Activated CD4-positive, alpha-beta memory T cell treated with anti-CD3 and anti-CD28 coated beads, Interleukin-2, amount 10 ng/mL, durations not matched to agents 7 days and 5 days (primary cell): ENCODE measurements around the gene INO80C. TPM values are rescaled to one million over a fixed set of nuclear protein-coding genes. Genes with fewer than 3 reads are reported as not detected.

Experiments
- CTCF ChIA-PET: fragments of 350-600 bp; sonication (Branson Sonifier 250); formaldehyde crosslinking; loops from one replicate; lab custom pipeline; 2021; ENCODE audit warnings: antibody characterized with exemption, inconsistent platforms; lab: Charles Lee
- POLR2A ChIA-PET: fragments of 350-600 bp; sonication (Branson Sonifier 250); formaldehyde crosslinking; loops from one replicate; lab custom pipeline; 2021; ENCODE audit warnings: antibody characterized with exemption; lab: Charles Lee
- DNase-seq: peaks from one replicate; pipeline ENCODE4 v3.0.0-alpha.2; 2020
- H3K27ac Mint-ChIP-seq: one replicate; pipeline ENCODE4 v1.8.0; 2021; ENCODE audit warnings: mild to moderate bottlenecking, mixed read lengths
- H3K27me3 Mint-ChIP-seq: one replicate; pipeline ENCODE4 v1.8.0; 2021; ENCODE audit warnings: mixed read lengths
- H3K36me3 Mint-ChIP-seq: one replicate; pipeline ENCODE4 v1.8.0; 2021; ENCODE audit warnings: low read depth, mixed read lengths
- H3K4me1 Mint-ChIP-seq: one replicate; pipeline ENCODE4 v1.8.0; 2021; ENCODE audit warnings: mixed read lengths
- H3K4me3 Mint-ChIP-seq: one replicate; pipeline ENCODE4 v1.8.0; 2021; ENCODE audit warnings: mild to moderate bottlenecking, mixed read lengths
- H3K9me3 Mint-ChIP-seq: one replicate; pipeline ENCODE4 v1.8.0; 2021; ENCODE audit warnings: mixed read lengths
- total RNA-seq, 2 experiments: library from RNA; stranded (reverse); gene quantifications; one replicate each; pipeline ENCODE4 v1.2.3, GENCODE V29; 2021

The INO80C gene
- total RNA-seq, 2 experiments from 2014 or later, result 18.4 to 18.8 TPM

DNA sequence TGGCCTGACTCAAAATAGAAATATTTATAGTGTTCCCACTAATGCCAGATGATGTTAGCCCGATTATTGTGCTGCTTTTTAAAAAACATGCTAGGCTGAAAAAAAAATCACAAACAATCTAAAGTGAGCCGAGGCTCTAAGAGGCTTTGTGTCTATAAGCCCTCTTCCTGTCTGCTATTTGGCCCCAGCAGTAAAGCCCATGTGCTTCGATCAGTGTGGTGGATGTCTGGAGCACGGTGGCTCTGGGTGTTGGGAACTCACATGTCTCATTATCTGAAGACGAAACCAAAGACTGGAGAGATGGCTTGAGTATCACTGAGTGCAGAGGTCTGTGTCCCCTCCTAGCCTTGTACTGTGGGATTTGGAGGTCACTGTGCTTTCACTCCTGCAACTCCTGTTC is 55.1 kb downstream of the INO80C start:
- peaks cover 2% of the 10 kb centered on the region for H3K4me1 Mint-ChIP-seq
- CTCF ChIA-PET, result no interaction called here
- no peaks in the 10 kb centered on the region for H3K9me3 Mint-ChIP-seq
- H3K4me3 Mint-ChIP-seq, result no peak overlapping the region
- H3K36me3 Mint-ChIP-seq, result no peaks in the 10 kb centered on the region
- H3K27me3 Mint-ChIP-seq, result no peaks in the 10 kb centered on the region
- POLR2A ChIA-PET, result no interaction called here
- H3K27ac Mint-ChIP-seq, result no peak overlapping the region
- no peak for DNase-seq

DNA sequence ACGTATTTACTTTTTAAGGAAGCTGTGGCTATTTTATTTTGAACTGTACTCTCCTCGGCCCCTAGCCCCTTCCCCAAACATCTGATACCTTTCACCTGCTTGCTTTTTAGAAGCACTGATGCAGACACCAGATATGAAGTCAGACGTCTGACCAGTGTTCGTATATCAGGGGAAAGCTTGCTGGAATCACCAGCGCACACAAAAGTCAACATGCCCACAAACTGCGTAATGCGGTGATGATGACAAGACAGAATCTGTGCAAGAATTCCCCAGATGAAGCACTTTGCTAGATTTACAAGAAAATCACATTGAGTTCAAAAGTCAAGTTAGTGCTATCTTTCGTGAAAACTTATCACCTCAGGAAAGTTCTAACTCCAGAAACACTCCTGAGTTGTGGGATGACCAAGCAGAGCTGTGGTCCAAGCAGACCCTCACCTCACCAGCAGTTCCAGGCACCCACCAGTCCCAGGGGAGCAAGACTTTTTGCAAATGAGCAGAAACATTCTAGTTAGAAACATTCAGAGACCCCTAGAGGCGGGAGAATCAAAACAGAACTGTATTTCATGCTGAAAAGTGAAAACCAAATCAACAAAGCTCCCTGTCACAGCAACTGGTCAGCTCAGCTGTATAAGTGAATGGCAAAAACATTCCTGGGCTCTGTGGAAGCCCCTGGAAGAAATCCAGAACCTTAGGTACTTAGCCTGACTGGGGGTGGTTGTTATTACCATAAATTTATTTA is 55.7 kb downstream of the INO80C start:
- H3K36me3 Mint-ChIP-seq, result no peaks in the 10 kb centered on the region
- no peak overlapping the region for H3K4me3 Mint-ChIP-seq
- no peaks in the 10 kb centered on the region for H3K9me3 Mint-ChIP-seq
- H3K27me3 Mint-ChIP-seq, result no peaks in the 10 kb centered on the region
- no peak for DNase-seq
- H3K27ac Mint-ChIP-seq, result no peak overlapping the region
- peaks cover 2% of the 10 kb centered on the region for H3K4me1 Mint-ChIP-seq
- CTCF ChIA-PET, result no interaction called here
- POLR2A ChIA-PET, result no interaction called here

DNA sequence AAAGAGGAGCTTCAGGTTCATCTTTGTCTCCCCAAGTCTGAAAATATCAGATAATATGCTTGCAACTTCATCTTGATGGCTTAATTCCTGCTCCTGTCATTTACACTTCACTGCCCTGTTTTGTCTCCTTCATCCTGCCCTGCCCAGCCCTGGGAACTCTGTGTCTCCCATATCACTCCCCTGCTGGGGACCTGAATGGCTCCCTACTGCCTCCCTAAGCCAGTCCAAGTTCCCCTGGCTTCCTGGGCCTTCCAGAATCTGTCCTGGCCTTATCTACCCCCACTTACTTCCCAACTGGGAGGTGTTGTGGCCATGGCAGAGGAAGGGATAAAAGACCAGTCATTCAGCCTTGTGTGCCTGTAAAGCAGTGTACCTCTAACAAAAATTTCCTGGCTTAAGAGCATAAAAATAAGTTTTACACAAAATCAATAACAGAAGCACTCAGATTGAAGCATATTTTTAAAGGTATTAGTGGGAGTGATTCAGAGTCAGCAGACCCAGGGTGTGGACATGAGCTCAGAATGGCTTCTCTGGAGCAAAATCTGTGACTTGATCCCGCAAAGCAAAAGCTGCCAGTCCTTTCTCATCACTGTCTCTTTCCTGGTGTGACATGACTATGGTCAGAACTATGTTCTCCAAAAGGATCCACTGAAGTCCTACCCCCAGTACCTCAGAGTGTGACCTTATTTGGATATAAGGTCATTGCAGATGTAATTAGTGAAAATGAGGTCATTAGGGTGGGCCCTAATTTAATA is 59.1 kb downstream of the INO80C start:
- no peak overlapping the region for H3K4me3 Mint-ChIP-seq
- POLR2A ChIA-PET, result no interaction called here
- H3K27ac Mint-ChIP-seq, result no peak overlapping the region
- peaks cover 2% of the 10 kb centered on the region for H3K4me1 Mint-ChIP-seq
- no peak for DNase-seq
- CTCF ChIA-PET, result no interaction called here
- no peaks in the 10 kb centered on the region for H3K9me3 Mint-ChIP-seq
- no peaks in the 10 kb centered on the region for H3K36me3 Mint-ChIP-seq
- H3K27me3 Mint-ChIP-seq, result peaks cover 9% of the 10 kb centered on the region

DNA sequence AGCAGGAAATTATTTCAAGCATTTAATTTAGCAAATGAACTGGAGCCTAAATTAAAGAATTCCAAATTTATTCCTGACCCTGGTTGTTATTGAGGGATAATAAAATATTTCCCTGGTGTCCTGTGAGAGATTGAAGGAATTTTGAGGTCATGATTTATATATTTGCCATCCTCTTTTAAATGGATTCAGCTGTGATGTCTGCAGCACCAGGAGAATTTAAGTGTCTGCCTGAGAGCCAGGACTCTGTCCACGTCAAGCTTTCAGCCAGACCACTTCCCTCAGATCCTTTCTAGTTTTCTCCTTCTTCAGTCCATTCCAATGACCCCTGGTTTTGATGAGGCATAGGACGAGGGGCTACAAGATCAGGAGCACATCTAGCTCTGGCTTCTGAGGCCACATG is 59.9 kb downstream of the INO80C start:
- DNase-seq, result no peak
- no peaks in the 10 kb centered on the region for H3K4me1 Mint-ChIP-seq
- ChIA-PET CTCF (no interaction called here), POLR2A (no interaction called here)
- H3K36me3 Mint-ChIP-seq, result no peaks in the 10 kb centered on the region
- H3K9me3 Mint-ChIP-seq, result no peaks in the 10 kb centered on the region
- no peak overlapping the region for H3K4me3 Mint-ChIP-seq
- peaks cover 9% of the 10 kb centered on the region for H3K27me3 Mint-ChIP-seq
- H3K27ac Mint-ChIP-seq, result no peak overlapping the region

DNA sequence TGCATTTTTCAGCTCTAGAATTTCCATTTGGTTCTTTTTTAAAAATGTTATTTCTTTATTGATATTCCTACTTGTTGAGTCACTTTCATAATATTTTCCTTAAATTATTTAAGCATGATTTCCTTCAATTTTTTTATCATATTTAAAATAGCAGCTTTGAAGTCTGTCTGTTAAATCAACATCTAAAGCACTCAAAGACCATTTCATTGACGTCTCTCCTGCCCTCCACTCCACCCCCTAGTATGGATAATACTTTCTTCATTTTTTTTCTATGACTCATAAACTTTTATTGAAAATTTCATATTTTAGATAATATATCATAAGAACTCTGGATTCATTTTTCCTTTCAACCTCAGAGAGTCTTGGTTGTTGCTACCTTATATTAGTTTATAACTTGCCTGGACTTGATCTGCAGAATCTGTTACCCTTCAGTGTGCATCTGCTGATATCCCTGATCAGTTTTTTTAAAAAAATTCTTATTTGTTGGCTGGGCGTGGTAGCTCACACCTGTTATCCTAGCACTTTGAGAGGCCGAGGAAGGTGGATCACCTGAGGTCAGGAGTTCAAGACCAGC is 61.6 kb downstream of the INO80C start:
- ChIA-PET POLR2A (no interaction called here), CTCF (no interaction called here)
- no peaks in the 10 kb centered on the region for H3K4me1 Mint-ChIP-seq
- DNase-seq, result no peak
- no peaks in the 10 kb centered on the region for H3K9me3 Mint-ChIP-seq
- H3K36me3 Mint-ChIP-seq, result no peaks in the 10 kb centered on the region
- no peak overlapping the region for H3K27ac Mint-ChIP-seq
- no peak overlapping the region for H3K4me3 Mint-ChIP-seq
- peaks cover 9% of the 10 kb centered on the region for H3K27me3 Mint-ChIP-seq

DNA sequence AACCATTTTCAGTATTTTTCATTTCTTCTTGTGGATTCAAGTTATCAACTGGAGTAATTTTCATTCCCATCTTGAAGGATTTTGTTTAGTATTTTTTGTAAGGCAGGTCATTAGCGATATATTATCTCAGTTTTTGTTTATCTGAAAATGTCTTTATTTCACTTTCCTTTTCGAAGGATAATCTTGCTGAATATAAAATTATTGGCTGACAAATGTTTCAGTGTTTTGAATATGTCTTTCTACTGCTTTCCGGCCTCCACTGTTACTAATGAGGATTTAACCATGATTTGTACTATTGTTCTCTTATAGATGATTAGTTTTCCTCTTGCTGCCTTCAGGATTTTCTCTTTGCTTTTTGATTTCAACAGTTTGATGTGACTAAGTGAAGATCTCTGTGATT is 62.4 kb downstream of the INO80C start:
- H3K9me3 Mint-ChIP-seq, result no peaks in the 10 kb centered on the region
- no peak for DNase-seq
- CTCF ChIA-PET, result no interaction called here
- H3K27ac Mint-ChIP-seq, result no peak overlapping the region
- H3K36me3 Mint-ChIP-seq, result no peaks in the 10 kb centered on the region
- no peaks in the 10 kb centered on the region for H3K4me1 Mint-ChIP-seq
- H3K4me3 Mint-ChIP-seq, result no peak overlapping the region
- POLR2A ChIA-PET, result no interaction called here
- H3K27me3 Mint-ChIP-seq, result peaks cover 9% of the 10 kb centered on the region

DNA sequence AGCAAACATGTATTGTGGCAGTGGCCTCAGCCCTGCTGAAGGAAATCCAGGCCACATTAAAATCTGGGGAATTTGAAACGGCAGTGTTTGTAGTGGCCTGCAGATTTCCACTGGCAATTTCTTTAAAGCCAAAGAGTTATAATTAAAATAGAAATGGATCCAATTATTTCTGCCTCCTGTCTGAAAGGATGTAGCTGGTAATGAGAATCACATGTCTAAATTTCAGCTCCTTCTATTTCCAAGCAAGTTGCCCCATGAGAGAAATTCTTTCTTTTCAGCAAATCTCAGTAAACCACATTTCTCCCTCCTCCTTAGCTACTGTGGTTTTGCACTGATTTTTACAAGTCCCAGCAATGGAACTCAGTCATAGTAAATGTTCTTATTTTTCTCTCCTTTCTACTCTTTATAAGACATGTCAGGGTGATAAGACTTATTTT is 65.2 kb downstream of the INO80C start:
- H3K27ac Mint-ChIP-seq, result no peak overlapping the region
- no peak overlapping the region for H3K4me3 Mint-ChIP-seq
- POLR2A ChIA-PET, result no interaction called here
- no peaks in the 10 kb centered on the region for H3K9me3 Mint-ChIP-seq
- peaks cover 9% of the 10 kb centered on the region for H3K27me3 Mint-ChIP-seq
- no peak for DNase-seq
- no peaks in the 10 kb centered on the region for H3K36me3 Mint-ChIP-seq
- CTCF ChIA-PET, result no interaction called here
- H3K4me1 Mint-ChIP-seq, result no peaks in the 10 kb centered on the region

DNA sequence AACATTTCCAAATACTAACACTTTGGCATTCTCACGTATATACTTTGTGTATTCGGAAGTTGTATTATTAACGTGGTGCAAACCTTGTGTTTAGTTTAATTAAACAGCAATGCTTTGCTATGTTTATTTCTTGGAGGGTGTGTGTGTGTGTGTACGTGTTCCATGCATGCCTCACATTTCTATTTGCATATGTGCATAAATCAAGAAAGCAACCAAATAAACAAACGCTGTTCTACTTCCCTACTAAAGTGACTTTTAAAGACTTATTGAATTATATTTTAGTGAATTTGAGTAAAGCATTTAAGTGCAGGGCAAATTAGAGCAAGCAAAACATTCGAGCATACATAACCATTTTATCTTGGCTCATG is 66.4 kb downstream of the INO80C start:
- no peaks in the 10 kb centered on the region for H3K4me1 Mint-ChIP-seq
- H3K4me3 Mint-ChIP-seq, result no peak overlapping the region
- no peak for DNase-seq
- CTCF ChIA-PET, result no interaction called here
- H3K27me3 Mint-ChIP-seq, result peaks cover 9% of the 10 kb centered on the region
- H3K36me3 Mint-ChIP-seq, result no peaks in the 10 kb centered on the region
- no peak overlapping the region for H3K27ac Mint-ChIP-seq
- POLR2A ChIA-PET, result no interaction called here
- no peaks in the 10 kb centered on the region for H3K9me3 Mint-ChIP-seq

GRCh38 chr18:35430721-35431373 is 66.9 kb downstream of the INO80C start:
- no peaks in the 10 kb centered on the region for H3K36me3 Mint-ChIP-seq
- H3K27me3 Mint-ChIP-seq, result peaks cover 9% of the 10 kb centered on the region

DNA sequence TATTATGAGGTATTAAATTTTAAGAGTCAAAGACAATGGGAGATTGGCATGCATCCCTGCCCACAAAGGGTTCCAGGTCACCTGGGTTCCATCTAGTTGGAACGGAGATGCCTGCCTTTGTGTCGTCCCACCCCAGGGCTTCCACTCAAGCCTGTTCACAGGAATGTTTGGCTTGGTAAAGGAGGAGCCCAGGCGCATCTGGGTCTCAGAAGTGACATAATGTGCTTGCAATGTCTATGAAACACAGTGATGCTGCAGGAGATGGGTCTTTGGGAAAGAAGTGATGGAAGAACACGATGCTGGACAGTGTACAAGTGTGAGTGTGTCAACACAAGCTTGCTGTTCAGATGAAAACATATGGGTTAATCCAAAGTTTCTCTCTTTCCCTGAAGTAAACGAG is 71.0 kb downstream of the INO80C start:
- no peaks in the 10 kb centered on the region for H3K4me1 Mint-ChIP-seq
- CTCF ChIA-PET, result no interaction called here
- H3K27me3 Mint-ChIP-seq, result no peaks in the 10 kb centered on the region
- no peaks in the 10 kb centered on the region for H3K9me3 Mint-ChIP-seq
- H3K36me3 Mint-ChIP-seq, result no peaks in the 10 kb centered on the region
- DNase-seq, result no peak
- POLR2A ChIA-PET, result no interaction called here
- H3K4me3 Mint-ChIP-seq, result no peak overlapping the region
- no peak overlapping the region for H3K27ac Mint-ChIP-seq

More at GRCh38 chr18:35430721-35431373, 66.9 kb downstream of the INO80C start:
- Mint-ChIP-seq H3K27ac (no peak overlapping the region), H3K9me3 (no peaks in the 10 kb centered on the region), H3K4me3 (no peak overlapping the region), H3K4me1 (no peaks in the 10 kb centered on the region)
- ChIA-PET CTCF (no interaction called here), POLR2A (no interaction called here)
- no peak for DNase-seq

DNA sequence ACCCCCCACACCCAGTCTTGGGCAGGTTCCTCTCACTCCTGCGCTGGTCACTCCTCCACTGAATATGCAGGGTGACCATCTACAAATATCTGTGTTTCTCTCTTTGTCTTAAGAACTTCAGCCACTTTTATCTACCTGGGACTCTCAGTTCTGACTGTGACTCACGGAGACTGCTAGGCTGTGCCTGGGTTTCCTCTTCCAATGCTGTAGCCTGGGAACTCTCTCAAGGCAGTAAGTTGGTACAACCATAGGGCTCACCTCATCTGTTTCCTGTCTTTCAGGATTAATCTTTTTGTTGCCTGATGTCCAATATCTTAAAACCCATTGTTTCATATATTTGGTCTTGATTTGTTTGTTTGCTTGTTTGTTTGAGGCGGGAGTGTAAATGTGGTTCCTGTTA is 73.4 kb downstream of the INO80C start:
- no peaks in the 10 kb centered on the region for H3K9me3 Mint-ChIP-seq
- POLR2A ChIA-PET, result no interaction called here
- no peak overlapping the region for H3K4me3 Mint-ChIP-seq
- H3K27ac Mint-ChIP-seq, result no peak overlapping the region
- no peaks in the 10 kb centered on the region for H3K4me1 Mint-ChIP-seq
- peaks cover 2% of the 10 kb centered on the region for H3K27me3 Mint-ChIP-seq
- CTCF ChIA-PET, result no interaction called here
- H3K36me3 Mint-ChIP-seq, result no peaks in the 10 kb centered on the region
- no peak for DNase-seq

- DNase-seq, result no peak
- H3K9me3 Mint-ChIP-seq, result peaks cover 3% of the 10 kb centered on the region
- POLR2A ChIA-PET, result no interaction called here
- H3K27ac Mint-ChIP-seq, result no peak overlapping the region
- peaks cover 9% of the 10 kb centered on the region for H3K27me3 Mint-ChIP-seq
- H3K4me3 Mint-ChIP-seq, result no peak overlapping the region
- H3K4me1 Mint-ChIP-seq, result no peaks in the 10 kb centered on the region
- CTCF ChIA-PET, result no interaction called here
- no peaks in the 10 kb centered on the region for H3K36me3 Mint-ChIP-seq
Measured at GRCh38 chr18:35422237-35422636, 75.5 kb downstream of the INO80C start.

DNA sequence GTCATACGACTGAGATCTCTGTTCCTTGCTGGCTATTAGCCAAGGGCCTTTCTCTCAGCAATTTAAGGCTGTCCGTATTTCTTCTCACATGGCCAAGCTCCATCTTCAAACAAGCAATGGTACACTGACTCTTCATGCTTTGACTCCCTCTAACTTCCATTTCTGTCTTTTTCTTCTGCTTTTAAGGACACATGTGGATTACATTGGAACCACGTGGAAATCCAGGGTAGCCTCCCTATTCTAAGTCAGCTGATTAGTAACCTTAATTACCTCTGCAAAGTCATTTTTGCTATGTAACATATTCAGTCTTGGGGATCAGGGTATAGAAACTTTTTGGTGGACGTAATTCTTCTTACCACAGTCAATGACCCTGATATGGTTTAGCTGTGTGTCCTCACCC is 79.2 kb downstream of the INO80C start:
- Mint-ChIP-seq H3K27me3 (peaks cover 30% of the 10 kb centered on the region), H3K9me3 (peaks cover 5% of the 10 kb centered on the region), H3K36me3 (no peaks in the 10 kb centered on the region), H3K27ac (no peak overlapping the region), H3K4me1 (peaks cover 8% of the 10 kb centered on the region), H3K4me3 (no peak overlapping the region)
- no peak for DNase-seq
- ChIA-PET CTCF (interaction anchor here (0.8 kb wide), 1 partner anchor 32 kb away, joined by 3 read pairs; no protein-coding TSS in a partner anchor), POLR2A (no interaction called here)
